Measurements from ENCODE around the gene PRRT4. TPM values are rescaled to one million over a fixed set of nuclear protein-coding genes. Genes with fewer than 3 reads are reported as not detected.

PRRT4 gene
- total and polyA plus RNA-seq, 2 of the 4 experiments (the other 2 are of a cell fraction), result not detected

DNA sequence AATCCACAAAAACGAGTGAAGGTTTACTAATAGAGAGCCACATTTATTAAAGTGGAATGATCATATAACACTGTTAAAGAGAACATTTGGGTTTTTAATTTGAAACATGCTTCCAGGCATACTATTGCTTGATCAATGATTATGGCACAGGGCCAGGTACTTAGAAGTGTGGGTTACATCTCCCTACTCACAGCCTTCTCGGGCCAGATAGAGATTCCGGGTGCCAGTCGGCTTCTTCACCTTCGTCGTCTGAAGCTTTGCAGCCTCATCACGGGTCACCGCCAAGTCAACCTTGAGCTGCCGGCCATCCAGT is 37.2 kb downstream of the PRRT4 start:
- no peak for TF ChIP-seq NFE2L2 (IDR thresholded peaks at IDR 0.05; ENCODE audit: low read depth, low read length)
- no peak for TF ChIP-seq CEBPB (IDR thresholded peaks at IDR 0.05; ENCODE audit: low read depth, low read length)
- no peak for TF ChIP-seq RAD21 (IDR thresholded peaks at IDR 0.05; ENCODE audit: low read length)
- TF ChIP-seq, protein P1, sequence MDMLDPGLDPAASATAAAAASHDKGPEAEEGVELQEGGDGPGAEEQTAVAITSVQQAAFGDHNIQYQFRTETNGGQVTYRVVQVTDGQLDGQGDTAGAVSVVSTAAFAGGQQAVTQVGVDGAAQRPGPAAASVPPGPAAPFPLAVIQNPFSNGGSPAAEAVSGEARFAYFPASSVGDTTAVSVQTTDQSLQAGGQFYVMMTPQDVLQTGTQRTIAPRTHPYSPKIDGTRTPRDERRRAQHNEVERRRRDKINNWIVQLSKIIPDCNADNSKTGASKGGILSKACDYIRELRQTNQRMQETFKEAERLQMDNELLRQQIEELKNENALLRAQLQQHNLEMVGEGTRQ (IDR thresholded peaks at IDR 0.05; ENCODE audit: low read depth, low read length), result no peak
- TF ChIP-seq MXI1 (IDR thresholded peaks at IDR 0.05; ENCODE audit: borderline replicate concordance, low read depth, low read length), result no peak
- no peak for TF ChIP-seq POLR2A (IDR thresholded peaks at IDR 0.05; ENCODE audit: low read depth, low read length)
- TF ChIP-seq CTCF (conservative IDR thresholded peaks at IDR 0.05; ENCODE audit: low read depth, low read length), result no peak
- no peak for TF ChIP-seq FOS (IDR thresholded peaks at IDR 0.05; ENCODE audit: low read depth, low read length)
- TF ChIP-seq RFX5 (IDR thresholded peaks at IDR 0.05; ENCODE audit: low read depth, low read length), result no peak
- no peak for TF ChIP-seq SMC3 (IDR thresholded peaks at IDR 0.05; ENCODE audit: low read depth, low read length)
- no peak for TF ChIP-seq MAZ (IDR thresholded peaks at IDR 0.05; ENCODE audit: borderline replicate concordance, low read depth, low read length)
- no peak for TF ChIP-seq RCOR1 (IDR thresholded peaks at IDR 0.05; ENCODE audit: insufficient replicate concordance, low read length)
- TF ChIP-seq MAFK (IDR thresholded peaks at IDR 0.05; ENCODE audit: low read depth, low read length), result no peak
- TF ChIP-seq, protein P2, sequence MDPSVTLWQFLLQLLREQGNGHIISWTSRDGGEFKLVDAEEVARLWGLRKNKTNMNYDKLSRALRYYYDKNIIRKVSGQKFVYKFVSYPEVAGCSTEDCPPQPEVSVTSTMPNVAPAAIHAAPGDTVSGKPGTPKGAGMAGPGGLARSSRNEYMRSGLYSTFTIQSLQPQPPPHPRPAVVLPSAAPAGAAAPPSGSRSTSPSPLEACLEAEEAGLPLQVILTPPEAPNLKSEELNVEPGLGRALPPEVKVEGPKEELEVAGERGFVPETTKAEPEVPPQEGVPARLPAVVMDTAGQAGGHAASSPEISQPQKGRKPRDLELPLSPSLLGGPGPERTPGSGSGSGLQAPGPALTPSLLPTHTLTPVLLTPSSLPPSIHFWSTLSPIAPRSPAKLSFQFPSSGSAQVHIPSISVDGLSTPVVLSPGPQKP (IDR thresholded peaks at IDR 0.05; ENCODE audit: borderline replicate concordance, low read depth, low read length), result no peak
- TF ChIP-seq CHD1 (IDR thresholded peaks at IDR 0.05; ENCODE audit: low read depth, low read length), result no peak
- no peak for TF ChIP-seq BHLHE40 (IDR thresholded peaks at IDR 0.05; ENCODE audit: low read depth, low read length)
- intact Hi-C loops (cut with micrococcal nuclease), result loop anchor here (5.0 kb wide), 1 partner anchor 617 kb away; no protein-coding TSS in a partner anchor
- Histone ChIP-seq H3K14ac (replicated peaks; ENCODE audit: low read depth, low read length) (no peak overlapping the region), H3K18ac (ENCODE audit: low read depth, low read length) (no peak overlapping the region), H2AFZ (replicated peaks; ENCODE audit: low read length, poor library complexity) (no peak overlapping the region), H3K27ac (ENCODE audit: insufficient read depth, low read length) (no peak overlapping the region), H3K4me1 (ENCODE audit: control insufficient read depth, insufficient read depth, low read length) (no peaks in the 10 kb centered on the region; the same call in 1 of the 2 replicates), H3K79me1 (ENCODE audit: low read depth in 1 of 2, low read length in 2 of 2) (no peaks in the 10 kb centered on the region), H3K9me1 (ENCODE audit: insufficient read depth, low read length) (no peaks in the 10 kb centered on the region), H3K27me3 (ENCODE audit: control insufficient read depth, insufficient read depth, low read length) (no peaks in the 10 kb centered on the region), H2BK15ac (ENCODE audit: low read depth, low read length) (no peak overlapping the region), H2AK5ac (ENCODE audit: low read depth, low read length) (no peak overlapping the region), H4K20me1 (ENCODE audit: insufficient read depth, low read length) (no peaks in the 10 kb centered on the region), H3K4me2 (ENCODE audit: low read depth, low read length) (no peak overlapping the region), H2BK120ac (ENCODE audit: low read depth, low read length) (no peak overlapping the region), H3K56ac (ENCODE audit: extremely low read depth, insufficient read depth, low read length) (no peak overlapping the region), H4K5ac (ENCODE audit: low read depth, low read length) (no peak overlapping the region), H2BK20ac (ENCODE audit: low read depth, low read length) (no peak overlapping the region), H4K91ac (ENCODE audit: insufficient read depth, low read depth, low read length) (no peak overlapping the region), H3K23ac (ENCODE audit: low read depth, low read length) (no peak overlapping the region), H2AK9ac (replicated peaks; ENCODE audit: low read depth, low read length, poor library complexity) (no peak overlapping the region), H3K4me3 (ENCODE audit: insufficient read depth, low read depth, low read length) (no peak overlapping the region), H4K8ac (ENCODE audit: low read depth in 2 of 2, low read length in 2 of 2) (no peak overlapping the region), H3K9me3 (ENCODE audit: control insufficient read depth, insufficient read depth, low read length) (no peaks in the 10 kb centered on the region), H3K9ac (ENCODE audit: low read depth, low read length) (no peak overlapping the region), H3K36me3 (ENCODE audit: control insufficient read depth, insufficient read depth, low read length) (peaks cover 27% of the 10 kb centered on the region), H3K4ac (ENCODE audit: low read depth, low read length) (no peak overlapping the region), H2BK5ac (ENCODE audit: low read depth, low read length, poor library complexity, severe bottlenecking) (no peak overlapping the region)
- no TSS peak for BruUV-seq (replicated peaks)
- dilution Hi-C loops (cut with HindIII; ENCODE audit: low sequenced_read_pairs, unreplicated experiment), result no loop called here
- ChIA-PET CTCF (no interaction called here), POLR2A (ENCODE audit: unreplicated experiment) (no interaction called here)
- no CpG with 5 or more reads among the region's 9 CpGs for WGBS, 2 experiments (ENCODE audit: extremely low coverage in 2 of 2, insufficient read length in 1 of 2)
- in situ Hi-C loops (cut with MboI; ENCODE audit: low sequenced_read_pairs), result no loop called here
- DNase-seq, result no peak
- ATAC-seq (ENCODE audit: low read depth), result no peak

Measured in IMR-90 (cell line).